CD4-positive, alpha-beta T cell treated with Interleukin-2 at 100 ng/mL for 4 hours (primary cell): Measurements from ENCODE around the gene H2AZ2.

Experiments
- DNase-seq: peaks from one replicate; pipeline ENCODE4 v3.0.0-alpha.2; 2020; ENCODE audit warnings: low spot score

H2AZ2 gene

DNA sequence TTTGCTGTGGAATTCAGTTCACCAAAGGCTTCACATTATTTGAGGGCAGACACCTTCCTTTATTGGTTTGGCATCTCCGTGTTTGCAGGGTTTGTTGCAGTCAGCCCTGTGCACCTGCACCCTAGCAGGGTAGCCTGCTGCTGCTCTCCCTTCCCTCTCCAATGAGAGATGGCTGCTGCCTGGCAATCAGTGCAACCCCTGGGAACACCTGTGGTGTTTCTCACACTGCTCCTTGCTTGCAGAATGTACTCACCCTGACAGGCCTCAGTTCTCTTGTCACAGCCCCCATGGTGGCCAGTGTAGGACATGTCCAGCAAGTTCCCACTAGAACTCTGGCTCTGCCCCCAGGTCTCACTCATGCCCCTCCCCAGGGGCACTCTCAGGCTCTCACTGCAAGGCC, 63.5 kb downstream of the H2AZ2 start:
- DNase-seq = no peak

- no peak for DNase-seq
Observed at GRCh38 chr7:44783407-44783806, 64.5 kb downstream of the H2AZ2 start.

GRCh38 chr7:44782460-44782859, 65.4 kb downstream of the H2AZ2 start:
- DNase-seq = no peak
